ENCODE data around the gene IRF2BP2. TPM values are rescaled to one million over a fixed set of nuclear protein-coding genes. Genes with fewer than 3 reads are reported as not detected.

The IRF2BP2 gene
- total RNA-seq, 1 experiment from 2014 or later, result 122 TPM

GRCh38 chr1:234619071-234619480, 9.1 kb upstream of the IRF2BP2 start:
- intact Hi-C loops (cut with micrococcal nuclease; ENCODE audit: unreplicated experiment), result no loop called here

DNA sequence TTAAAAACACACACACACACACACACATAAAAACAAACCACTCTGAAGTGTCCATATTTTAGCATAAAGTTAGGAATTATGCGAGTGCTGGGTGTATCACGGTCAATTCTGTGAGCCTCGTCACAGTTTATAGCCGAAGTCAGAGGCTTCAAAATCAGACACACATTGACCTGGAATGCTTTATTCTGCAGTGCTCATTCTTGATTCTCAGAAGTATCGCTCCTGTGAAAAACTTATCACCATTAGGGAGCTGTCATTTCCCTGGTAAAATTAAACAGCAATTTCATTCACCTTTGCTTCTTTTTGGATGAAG, 8.7 kb upstream of the IRF2BP2 start:
- intact Hi-C loops (cut with micrococcal nuclease; ENCODE audit: unreplicated experiment), result no loop called here
- Histone ChIP-seq H3K4me2 (no peak overlapping the region), H3K9me2 (ENCODE audit: insufficient read depth) (no peaks in the 10 kb centered on the region), H3K4me1 (replicated peaks; ENCODE audit: insufficient read depth) (peaks cover 17% of the 10 kb centered on the region), H4K20me1 (ENCODE audit: insufficient read depth) (no peaks in the 10 kb centered on the region), H3K27me3 (ENCODE audit: insufficient read depth, low read depth) (no peaks in the 10 kb centered on the region), H3K4me3 (no peak overlapping the region), H3K79me2 (ENCODE audit: low read depth) (no peaks in the 10 kb centered on the region), H3F3A (ENCODE audit: insufficient read depth, low read depth) (peaks cover 21% of the 10 kb centered on the region), H3K27ac (no peak overlapping the region), H3K36me3 (ENCODE audit: low read depth) (no peaks in the 10 kb centered on the region), H3K9me3 (ENCODE audit: insufficient read depth, low read depth) (no peaks in the 10 kb centered on the region), H2AFZ (no peak overlapping the region)
- ChIA-PET CTCF (no interaction called here), POLR2A (ENCODE audit: unreplicated experiment) (no interaction called here)
- no peak for TF ChIP-seq EZH2 (IDR thresholded peaks at IDR 0.05; ENCODE audit: low read depth)
- TF ChIP-seq, protein P1, sequence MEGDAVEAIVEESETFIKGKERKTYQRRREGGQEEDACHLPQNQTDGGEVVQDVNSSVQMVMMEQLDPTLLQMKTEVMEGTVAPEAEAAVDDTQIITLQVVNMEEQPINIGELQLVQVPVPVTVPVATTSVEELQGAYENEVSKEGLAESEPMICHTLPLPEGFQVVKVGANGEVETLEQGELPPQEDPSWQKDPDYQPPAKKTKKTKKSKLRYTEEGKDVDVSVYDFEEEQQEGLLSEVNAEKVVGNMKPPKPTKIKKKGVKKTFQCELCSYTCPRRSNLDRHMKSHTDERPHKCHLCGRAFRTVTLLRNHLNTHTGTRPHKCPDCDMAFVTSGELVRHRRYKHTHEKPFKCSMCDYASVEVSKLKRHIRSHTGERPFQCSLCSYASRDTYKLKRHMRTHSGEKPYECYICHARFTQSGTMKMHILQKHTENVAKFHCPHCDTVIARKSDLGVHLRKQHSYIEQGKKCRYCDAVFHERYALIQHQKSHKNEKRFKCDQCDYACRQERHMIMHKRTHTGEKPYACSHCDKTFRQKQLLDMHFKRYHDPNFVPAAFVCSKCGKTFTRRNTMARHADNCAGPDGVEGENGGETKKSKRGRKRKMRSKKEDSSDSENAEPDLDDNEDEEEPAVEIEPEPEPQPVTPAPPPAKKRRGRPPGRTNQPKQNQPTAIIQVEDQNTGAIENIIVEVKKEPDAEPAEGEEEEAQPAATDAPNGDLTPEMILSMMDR (conservative IDR thresholded peaks at IDR 0.05), result no peak
- DNase-seq, result no peak
- no TSS peak for BruUV-seq (replicated peaks)

More at GRCh38 chr1:234619071-234619480, 9.1 kb upstream of the IRF2BP2 start:
- no peak overlapping the region for H2AFZ ChIP-seq
- H4K20me1 ChIP-seq (ENCODE audit: insufficient read depth), result no peaks in the 10 kb centered on the region
- BruUV-seq (replicated peaks), result no TSS peak
- peaks cover 17% of the 10 kb centered on the region for H3F3A ChIP-seq (ENCODE audit: insufficient read depth, low read depth)
- H3K36me3 ChIP-seq (ENCODE audit: low read depth), result no peaks in the 10 kb centered on the region
- TF ChIP-seq, protein P1 (conservative IDR thresholded peaks at IDR 0.05), result no peak
- no peak for TF ChIP-seq EZH2 (IDR thresholded peaks at IDR 0.05; ENCODE audit: low read depth)
- H3K4me2 ChIP-seq, result no peak overlapping the region
- ChIA-PET POLR2A (ENCODE audit: unreplicated experiment) (no interaction called here), CTCF (interaction anchor here (0.6 kb wide), 1 partner anchor 37 kb away, joined by 3 read pairs; no protein-coding TSS in a partner anchor)
- H3K9me3 ChIP-seq (ENCODE audit: insufficient read depth, low read depth), result no peaks in the 10 kb centered on the region
- H3K27me3 ChIP-seq (ENCODE audit: insufficient read depth, low read depth), result no peaks in the 10 kb centered on the region
- no peaks in the 10 kb centered on the region for H3K9me2 ChIP-seq (ENCODE audit: insufficient read depth)
- no peak overlapping the region for H3K27ac ChIP-seq
- no peak overlapping the region for H3K4me3 ChIP-seq
- no peaks in the 10 kb centered on the region for H3K79me2 ChIP-seq (ENCODE audit: low read depth)
- DNase-seq, result no peak
- peaks cover 13% of the 10 kb centered on the region for H3K4me1 ChIP-seq (replicated peaks; ENCODE audit: insufficient read depth)

GRCh38 chr1:234617986-234618736, 8.2 kb upstream of the IRF2BP2 start:
- Histone ChIP-seq H3K9me2 (ENCODE audit: insufficient read depth) (no peaks in the 10 kb centered on the region), H3K79me2 (ENCODE audit: low read depth) (no peaks in the 10 kb centered on the region), H3K4me2 (no peak overlapping the region), H4K20me1 (ENCODE audit: insufficient read depth) (no peaks in the 10 kb centered on the region), H2AFZ (no peak overlapping the region), H3K9me3 (ENCODE audit: insufficient read depth, low read depth) (no peaks in the 10 kb centered on the region), H3K27me3 (ENCODE audit: insufficient read depth, low read depth) (no peaks in the 10 kb centered on the region), H3K4me3 (no peak overlapping the region), H3K27ac (no peak overlapping the region), H3K4me1 (replicated peaks; ENCODE audit: insufficient read depth) (peaks cover 22% of the 10 kb centered on the region), H3K36me3 (ENCODE audit: low read depth) (no peaks in the 10 kb centered on the region), H3F3A (ENCODE audit: insufficient read depth, low read depth) (peaks cover 26% of the 10 kb centered on the region)
- intact Hi-C loops (cut with micrococcal nuclease; ENCODE audit: unreplicated experiment), result no loop called here
- POLR2A ChIA-PET (ENCODE audit: unreplicated experiment), result no interaction called here
- CTCF ChIA-PET, result no interaction called here
- no peak for DNase-seq
- TF ChIP-seq, protein P1 (conservative IDR thresholded peaks at IDR 0.05), result no peak
- TF ChIP-seq EZH2 (IDR thresholded peaks at IDR 0.05; ENCODE audit: low read depth), result no peak
- no TSS peak for BruUV-seq (replicated peaks)

All from PC-9 (cell line).